Measurements from ENCODE around the gene LRRC36. TPM values are rescaled to one million over a fixed set of nuclear protein-coding genes. Genes with fewer than 3 reads are reported as not detected.
A peak's percentile ranks its signal among the peaks of the same experiment; 100 is the strongest.

LRRC36 gene
- total and polyA plus RNA-seq, 9 of the 15 experiments (the other 6 are each of a cell fraction or from before 2014, with no cell fraction given): 0.09 to 0.40 (median 0.17) TPM; not detected in 1

- TF ChIP-seq MNT (conservative IDR thresholded peaks at IDR 0.05): peak; percentile 78 to 80
- peak; percentile 85 for TF ChIP-seq EP400 (IDR thresholded peaks at IDR 0.05)
- peak; percentile 74 for TF ChIP-seq ZEB2 (IDR thresholded peaks at IDR 0.05)
- peak; percentile 41; the same call in 1 of the 2 replicates for TF ChIP-seq USF2 (CRISPR knock-in tag; IDR thresholded peaks at IDR 0.05)
- TF ChIP-seq FOXP1 (CRISPR knock-in tag; IDR thresholded peaks at IDR 0.05): 0 out of 2 replicates have a peak, but pooled peaks have one; percentile 51
- peak; percentile 59 for TF ChIP-seq CTBP1 (IDR thresholded peaks at IDR 0.05; ENCODE audit: borderline replicate concordance)
- peak; percentile 31; the same call in 1 of the 2 replicates for TF ChIP-seq TOE1 (IDR thresholded peaks at IDR 0.05; ENCODE audit: borderline replicate concordance)
- no peak for TF ChIP-seq TOE1 (CRISPR knock-in tag; IDR thresholded peaks at IDR 0.05; ENCODE audit: borderline replicate concordance, low read depth)
- 0 out of 2 replicates have a peak, but pooled peaks have one; percentile 5 for TF ChIP-seq JUND (IDR thresholded peaks at IDR 0.05; ENCODE audit: borderline replicate concordance, low read depth, low read length)
- no peak for TF ChIP-seq JUND (tag; IDR thresholded peaks at IDR 0.05; ENCODE audit: borderline replicate concordance, low read depth, low read length)
- TF ChIP-seq, protein P1, sequence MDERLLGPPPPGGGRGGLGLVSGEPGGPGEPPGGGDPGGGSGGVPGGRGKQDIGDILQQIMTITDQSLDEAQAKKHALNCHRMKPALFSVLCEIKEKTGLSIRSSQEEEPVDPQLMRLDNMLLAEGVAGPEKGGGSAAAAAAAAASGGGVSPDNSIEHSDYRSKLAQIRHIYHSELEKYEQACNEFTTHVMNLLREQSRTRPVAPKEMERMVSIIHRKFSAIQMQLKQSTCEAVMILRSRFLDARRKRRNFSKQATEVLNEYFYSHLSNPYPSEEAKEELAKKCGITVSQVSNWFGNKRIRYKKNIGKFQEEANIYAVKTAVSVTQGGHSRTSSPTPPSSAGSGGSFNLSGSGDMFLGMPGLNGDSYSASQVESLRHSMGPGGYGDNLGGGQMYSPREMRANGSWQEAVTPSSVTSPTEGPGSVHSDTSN (CRISPR knock-in tag; IDR thresholded peaks at IDR 0.05; ENCODE audit: low read depth): no peak
- TF ChIP-seq, protein P1 (tag; conservative IDR thresholded peaks at IDR 0.05; ENCODE audit: low read depth): no peak
- TF ChIP-seq, protein P2, sequence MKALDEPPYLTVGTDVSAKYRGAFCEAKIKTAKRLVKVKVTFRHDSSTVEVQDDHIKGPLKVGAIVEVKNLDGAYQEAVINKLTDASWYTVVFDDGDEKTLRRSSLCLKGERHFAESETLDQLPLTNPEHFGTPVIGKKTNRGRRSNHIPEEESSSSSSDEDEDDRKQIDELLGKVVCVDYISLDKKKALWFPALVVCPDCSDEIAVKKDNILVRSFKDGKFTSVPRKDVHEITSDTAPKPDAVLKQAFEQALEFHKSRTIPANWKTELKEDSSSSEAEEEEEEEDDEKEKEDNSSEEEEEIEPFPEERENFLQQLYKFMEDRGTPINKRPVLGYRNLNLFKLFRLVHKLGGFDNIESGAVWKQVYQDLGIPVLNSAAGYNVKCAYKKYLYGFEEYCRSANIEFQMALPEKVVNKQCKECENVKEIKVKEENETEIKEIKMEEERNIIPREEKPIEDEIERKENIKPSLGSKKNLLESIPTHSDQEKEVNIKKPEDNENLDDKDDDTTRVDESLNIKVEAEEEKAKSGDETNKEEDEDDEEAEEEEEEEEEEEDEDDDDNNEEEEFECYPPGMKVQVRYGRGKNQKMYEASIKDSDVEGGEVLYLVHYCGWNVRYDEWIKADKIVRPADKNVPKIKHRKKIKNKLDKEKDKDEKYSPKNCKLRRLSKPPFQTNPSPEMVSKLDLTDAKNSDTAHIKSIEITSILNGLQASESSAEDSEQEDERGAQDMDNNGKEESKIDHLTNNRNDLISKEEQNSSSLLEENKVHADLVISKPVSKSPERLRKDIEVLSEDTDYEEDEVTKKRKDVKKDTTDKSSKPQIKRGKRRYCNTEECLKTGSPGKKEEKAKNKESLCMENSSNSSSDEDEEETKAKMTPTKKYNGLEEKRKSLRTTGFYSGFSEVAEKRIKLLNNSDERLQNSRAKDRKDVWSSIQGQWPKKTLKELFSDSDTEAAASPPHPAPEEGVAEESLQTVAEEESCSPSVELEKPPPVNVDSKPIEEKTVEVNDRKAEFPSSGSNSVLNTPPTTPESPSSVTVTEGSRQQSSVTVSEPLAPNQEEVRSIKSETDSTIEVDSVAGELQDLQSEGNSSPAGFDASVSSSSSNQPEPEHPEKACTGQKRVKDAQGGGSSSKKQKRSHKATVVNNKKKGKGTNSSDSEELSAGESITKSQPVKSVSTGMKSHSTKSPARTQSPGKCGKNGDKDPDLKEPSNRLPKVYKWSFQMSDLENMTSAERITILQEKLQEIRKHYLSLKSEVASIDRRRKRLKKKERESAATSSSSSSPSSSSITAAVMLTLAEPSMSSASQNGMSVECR (CRISPR knock-in tag; IDR thresholded peaks at IDR 0.05): peak; percentile 89; the same call in 1 of the 2 replicates
- TF ChIP-seq NBN (IDR thresholded peaks at IDR 0.05; ENCODE audit: low read depth): 0 out of 2 replicates have a peak, but pooled peaks have one; percentile 41
- TF ChIP-seq, protein P3, sequence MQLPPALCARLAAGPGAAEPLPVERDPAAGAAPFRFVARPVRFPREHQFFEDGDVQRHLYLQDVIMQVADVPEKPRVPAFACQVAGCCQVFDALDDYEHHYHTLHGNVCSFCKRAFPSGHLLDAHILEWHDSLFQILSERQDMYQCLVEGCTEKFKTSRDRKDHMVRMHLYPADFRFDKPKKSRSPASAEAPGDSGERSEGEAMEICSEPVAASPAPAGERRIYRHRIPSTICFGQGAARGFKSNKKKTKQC (CRISPR knock-in tag; IDR thresholded peaks at IDR 0.05): peak; percentile 73; the same call in 1 of the 2 replicates
Measured at GRCh38 chr16:67278773-67279295, 47.8 kb upstream of the LRRC36 start (continued).

Measured in K562 (cell line).